HL-60 (cell line): ENCODE measurements around the gene CACFD1.

Source experiments
- SPI1 ChIP-seq: IDR thresholded peaks from 2 replicates; pipeline ENCODE4 v1.6.1; 2012; ENCODE audit warnings: low read depth, mild to moderate bottlenecking, borderline replicate concordance
- TF ChIP-seq, protein P1 (sequence below): IDR thresholded peaks from one replicate; pipeline ENCODE4 v1.5.1; 2011; ENCODE audit warnings: low read length, control low read depth, inconsistent platforms; ENCODE audit not compliant: insufficient read depth
- TF ChIP-seq, protein P2 (sequence below): IDR thresholded peaks from 2 replicates; pipeline ENCODE4 v1.6.1; 2012; ENCODE audit warnings: low read depth; ENCODE audit not compliant: insufficient replicate concordance

DNA sequence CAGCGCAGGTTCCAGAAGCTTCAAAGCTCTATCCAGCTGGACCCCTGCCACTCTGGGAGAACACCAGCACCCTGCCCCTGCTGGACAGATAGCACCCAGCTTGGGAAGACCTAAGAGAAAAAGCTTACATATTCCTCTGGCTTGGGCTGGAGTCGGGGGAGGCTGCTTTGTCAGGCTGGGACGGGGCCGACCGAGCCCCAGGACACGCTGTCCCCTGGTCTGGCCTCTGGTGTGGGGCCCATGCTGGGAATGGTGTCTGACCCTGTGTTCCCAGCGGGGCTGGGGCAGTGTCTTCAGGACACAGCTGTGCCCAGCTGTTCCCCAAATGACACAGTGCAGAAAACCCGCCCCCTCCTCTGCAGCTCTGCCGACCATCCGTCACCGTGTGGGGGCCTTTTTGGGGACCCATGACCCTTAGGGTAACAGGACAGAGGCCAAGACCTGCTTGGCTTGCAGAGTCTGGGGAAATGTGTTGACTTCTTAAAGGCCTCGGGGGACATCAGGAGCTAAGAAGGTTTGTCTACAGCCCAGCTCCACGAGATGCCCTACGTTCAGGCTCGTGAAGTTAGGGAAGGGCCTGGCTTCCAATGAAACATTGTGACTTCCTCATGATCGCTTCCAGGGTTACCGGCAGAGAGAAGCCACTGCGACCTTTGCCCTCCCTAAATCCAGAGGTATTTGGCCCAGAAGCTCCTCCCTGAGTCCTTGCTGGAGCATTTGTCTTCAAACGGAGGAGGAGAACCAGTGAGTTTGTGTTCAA, 39.5 kb downstream of the CACFD1 start:
- TF ChIP-seq, protein P1, sequence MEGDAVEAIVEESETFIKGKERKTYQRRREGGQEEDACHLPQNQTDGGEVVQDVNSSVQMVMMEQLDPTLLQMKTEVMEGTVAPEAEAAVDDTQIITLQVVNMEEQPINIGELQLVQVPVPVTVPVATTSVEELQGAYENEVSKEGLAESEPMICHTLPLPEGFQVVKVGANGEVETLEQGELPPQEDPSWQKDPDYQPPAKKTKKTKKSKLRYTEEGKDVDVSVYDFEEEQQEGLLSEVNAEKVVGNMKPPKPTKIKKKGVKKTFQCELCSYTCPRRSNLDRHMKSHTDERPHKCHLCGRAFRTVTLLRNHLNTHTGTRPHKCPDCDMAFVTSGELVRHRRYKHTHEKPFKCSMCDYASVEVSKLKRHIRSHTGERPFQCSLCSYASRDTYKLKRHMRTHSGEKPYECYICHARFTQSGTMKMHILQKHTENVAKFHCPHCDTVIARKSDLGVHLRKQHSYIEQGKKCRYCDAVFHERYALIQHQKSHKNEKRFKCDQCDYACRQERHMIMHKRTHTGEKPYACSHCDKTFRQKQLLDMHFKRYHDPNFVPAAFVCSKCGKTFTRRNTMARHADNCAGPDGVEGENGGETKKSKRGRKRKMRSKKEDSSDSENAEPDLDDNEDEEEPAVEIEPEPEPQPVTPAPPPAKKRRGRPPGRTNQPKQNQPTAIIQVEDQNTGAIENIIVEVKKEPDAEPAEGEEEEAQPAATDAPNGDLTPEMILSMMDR: no peak
- TF ChIP-seq, protein P2, sequence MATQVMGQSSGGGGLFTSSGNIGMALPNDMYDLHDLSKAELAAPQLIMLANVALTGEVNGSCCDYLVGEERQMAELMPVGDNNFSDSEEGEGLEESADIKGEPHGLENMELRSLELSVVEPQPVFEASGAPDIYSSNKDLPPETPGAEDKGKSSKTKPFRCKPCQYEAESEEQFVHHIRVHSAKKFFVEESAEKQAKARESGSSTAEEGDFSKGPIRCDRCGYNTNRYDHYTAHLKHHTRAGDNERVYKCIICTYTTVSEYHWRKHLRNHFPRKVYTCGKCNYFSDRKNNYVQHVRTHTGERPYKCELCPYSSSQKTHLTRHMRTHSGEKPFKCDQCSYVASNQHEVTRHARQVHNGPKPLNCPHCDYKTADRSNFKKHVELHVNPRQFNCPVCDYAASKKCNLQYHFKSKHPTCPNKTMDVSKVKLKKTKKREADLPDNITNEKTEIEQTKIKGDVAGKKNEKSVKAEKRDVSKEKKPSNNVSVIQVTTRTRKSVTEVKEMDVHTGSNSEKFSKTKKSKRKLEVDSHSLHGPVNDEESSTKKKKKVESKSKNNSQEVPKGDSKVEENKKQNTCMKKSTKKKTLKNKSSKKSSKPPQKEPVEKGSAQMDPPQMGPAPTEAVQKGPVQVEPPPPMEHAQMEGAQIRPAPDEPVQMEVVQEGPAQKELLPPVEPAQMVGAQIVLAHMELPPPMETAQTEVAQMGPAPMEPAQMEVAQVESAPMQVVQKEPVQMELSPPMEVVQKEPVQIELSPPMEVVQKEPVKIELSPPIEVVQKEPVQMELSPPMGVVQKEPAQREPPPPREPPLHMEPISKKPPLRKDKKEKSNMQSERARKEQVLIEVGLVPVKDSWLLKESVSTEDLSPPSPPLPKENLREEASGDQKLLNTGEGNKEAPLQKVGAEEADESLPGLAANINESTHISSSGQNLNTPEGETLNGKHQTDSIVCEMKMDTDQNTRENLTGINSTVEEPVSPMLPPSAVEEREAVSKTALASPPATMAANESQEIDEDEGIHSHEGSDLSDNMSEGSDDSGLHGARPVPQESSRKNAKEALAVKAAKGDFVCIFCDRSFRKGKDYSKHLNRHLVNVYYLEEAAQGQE: no peak
- TF ChIP-seq SPI1: no peak
